ENCODE measurements around the gene TTLL12. TPM values are rescaled to one million over a fixed set of nuclear protein-coding genes. Genes with fewer than 3 reads are reported as not detected.

The TTLL12 gene
- total and polyA plus RNA-seq, 2 experiments from 2014 or later = 45.9 to 62.7 TPM

DNA sequence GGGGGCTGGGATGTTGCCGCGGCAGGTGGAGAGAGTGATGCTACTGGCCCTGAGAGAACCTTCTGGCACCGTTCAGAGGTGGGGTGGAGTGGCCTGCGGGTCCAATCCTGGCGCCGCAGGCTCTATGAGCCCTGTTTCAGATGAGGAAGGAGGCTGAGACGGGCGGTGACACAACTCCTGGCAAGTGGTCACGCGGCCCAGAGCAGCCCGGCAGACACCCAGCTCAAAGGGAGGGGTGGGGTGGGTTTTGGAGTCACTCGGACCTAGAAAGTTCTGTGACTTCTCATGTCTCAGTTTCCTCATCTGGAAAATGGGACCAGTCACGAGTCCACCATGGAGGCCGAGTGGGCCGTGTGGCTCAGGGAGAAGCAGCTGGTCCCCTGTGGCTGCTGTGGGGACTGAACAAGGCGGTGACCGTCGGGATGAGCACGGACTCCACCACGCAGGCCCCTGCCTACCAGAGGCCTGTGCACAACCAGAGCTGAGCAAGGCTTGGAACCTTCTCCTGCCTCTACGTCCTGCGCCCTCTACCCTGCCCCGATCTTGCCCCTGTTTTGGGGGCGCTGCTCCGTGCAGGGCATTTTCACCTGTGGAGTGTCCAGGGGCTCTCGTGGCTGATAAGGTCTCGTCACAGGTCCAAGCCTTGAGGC is 31.9 kb downstream of the TTLL12 start:
- Histone ChIP-seq H3K4me1 (ENCODE audit: low read depth) (no peaks in the 10 kb centered on the region), H3K9me3 (ENCODE audit: low read depth) (no peaks in the 10 kb centered on the region), H3K4me3 (no peak overlapping the region), H3K27me3 (peaks cover 8% of the 10 kb centered on the region), H3K36me3 (no peaks in the 10 kb centered on the region), H3K27ac (no peak overlapping the region)
- TF ChIP-seq CTCF (IDR thresholded peaks at IDR 0.05; ENCODE audit: low read depth, low read length) = no peak
- no peak for DNase-seq (ENCODE audit: low read depth in 1 of 2, low spot score in 1 of 2)

DNA sequence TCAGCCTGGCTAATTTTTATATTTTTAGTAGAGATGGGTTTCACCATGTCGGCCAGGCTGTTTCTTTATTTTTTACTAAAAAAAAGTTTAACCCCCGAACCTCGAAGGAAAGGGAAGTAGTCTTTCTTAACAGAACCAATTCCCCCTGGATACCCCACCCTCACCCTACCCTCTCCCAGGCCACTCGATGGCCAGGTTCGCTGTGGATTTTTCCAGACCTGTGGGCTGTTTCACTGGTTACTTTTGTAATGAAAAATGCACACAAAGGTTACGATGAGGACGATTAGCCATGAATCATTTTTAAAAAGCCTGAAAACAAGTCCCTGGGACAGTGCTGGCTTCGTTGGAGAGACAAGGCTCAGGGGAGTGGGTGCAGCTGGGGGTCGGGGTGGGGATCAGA is 33.0 kb downstream of the TTLL12 start:
- DNase-seq (ENCODE audit: low read depth in 1 of 2, low spot score in 1 of 2) = no peak
- Histone ChIP-seq H3K27me3 (peaks cover 8% of the 10 kb centered on the region), H3K9me3 (ENCODE audit: low read depth) (no peaks in the 10 kb centered on the region), H3K27ac (no peak overlapping the region), H3K4me1 (ENCODE audit: low read depth) (no peaks in the 10 kb centered on the region), H3K4me3 (no peak overlapping the region), H3K36me3 (no peaks in the 10 kb centered on the region)
- no peak for TF ChIP-seq CTCF (IDR thresholded peaks at IDR 0.05; ENCODE audit: low read depth, low read length)

GRCh38 chr22:43152357-43153071 is 34.4 kb downstream of the TTLL12 start:
- peak in 1 of 2 donors; percentile 48 for DNase-seq (ENCODE audit: low read depth in 1 of 2, low spot score in 1 of 2)
- Histone ChIP-seq H3K4me1 (ENCODE audit: low read depth) (no peaks in the 10 kb centered on the region), H3K36me3 (no peaks in the 10 kb centered on the region), H3K27me3 (peaks cover 11% of the 10 kb centered on the region), H3K27ac (no peak overlapping the region), H3K4me3 (no peak overlapping the region), H3K9me3 (ENCODE audit: low read depth) (no peaks in the 10 kb centered on the region)
- TF ChIP-seq CTCF (IDR thresholded peaks at IDR 0.05; ENCODE audit: low read depth, low read length) = no peak

DNA sequence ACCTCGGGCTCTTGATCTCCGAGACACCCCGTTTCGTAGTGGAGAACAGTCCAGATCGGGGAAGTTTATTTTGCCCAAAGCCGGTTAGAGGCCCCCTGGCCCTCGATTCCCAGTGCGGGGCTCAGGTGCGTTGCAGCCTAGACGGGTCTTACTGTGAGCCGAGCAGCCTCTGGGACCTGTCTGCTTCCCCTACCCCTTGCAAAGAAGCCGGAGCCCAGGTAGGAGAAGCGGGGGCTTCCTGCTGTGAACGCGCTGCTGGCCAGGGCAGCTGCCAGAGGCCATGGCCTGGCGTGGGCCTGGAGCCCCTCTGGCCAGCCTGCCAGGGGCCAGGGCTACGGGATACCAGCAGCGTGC is 35.0 kb downstream of the TTLL12 start:
- Histone ChIP-seq H3K9me3 (ENCODE audit: low read depth) (no peaks in the 10 kb centered on the region), H3K4me1 (ENCODE audit: low read depth) (no peaks in the 10 kb centered on the region)
- TF ChIP-seq CTCF (IDR thresholded peaks at IDR 0.05; ENCODE audit: low read depth, low read length) = no peak

GRCh38 chr22:43151251-43152002 is 35.5 kb downstream of the TTLL12 start, which contains the start of gene TSPO:
Gene TSPO (plus strand): TSS chr22:43151559. CDS start chr22:43159239, 7,680 bp downstream.
- no peak for TF ChIP-seq CTCF (IDR thresholded peaks at IDR 0.05; ENCODE audit: low read depth, low read length)
- H3K27ac ChIP-seq = no peak within 1 kb of the TSS
- H3K4me3 ChIP-seq = peak within 1 kb of the TSS; percentile 36
- H3K27me3 ChIP-seq = peaks cover 11% of the 10 kb centered on the region
- H3K9me3 ChIP-seq (ENCODE audit: low read depth) = no peaks in the 10 kb centered on the region
- H3K36me3 ChIP-seq = no peaks in the 10 kb centered on the region
- DNase-seq (ENCODE audit: low read depth in 1 of 2, low spot score in 1 of 2) = peak; percentile 57 to 59
- H3K4me1 ChIP-seq (ENCODE audit: low read depth) = no peaks in the 10 kb centered on the region

More for the DNA sequence above, 35.0 kb downstream of the TTLL12 start:
- H3K36me3 ChIP-seq = no peaks in the 10 kb centered on the region
- no peak for DNase-seq (ENCODE audit: low read depth in 1 of 2, low spot score in 1 of 2)
- peak overlapping the region; percentile 36 for H3K4me3 ChIP-seq
- no peak overlapping the region for H3K27ac ChIP-seq
- peaks cover 11% of the 10 kb centered on the region for H3K27me3 ChIP-seq
